Testis (tissue), 2 donors: ENCODE results near the gene ITGA6.

Source experiments
- CTCF ChIP-seq, 3 experiments: fragments of 450-650 bp in 2 of 3; fragments of 200-600 bp in 1 of 3; sonication (generic) in 1 of 3; IDR thresholded peaks; one replicate each; pipeline ENCODE4 v1.5.1; 2016 to 2019; ENCODE audit warnings: antibody characterized with exemption in 3 of 3, mild to moderate bottlenecking in 2 of 3, moderate library complexity in 1 of 3
- POLR2A ChIP-seq: fragments of 450-650 bp; IDR thresholded peaks from one replicate; pipeline ENCODE4 v1.6.1; 2017; ENCODE audit warnings: antibody characterized with exemption, mild to moderate bottlenecking, moderate library complexity

- TF ChIP-seq POLR2A, result no peak
- no peak for TF ChIP-seq CTCF (IDR thresholded peaks at IDR 0.05)
These were observed 20.6 kb downstream of the ITGA6 start for GRCh38 chr2:172447811-172448493.
